Upper lobe of right lung (tissue), 1 donor: ENCODE results near the gene MTFR1L. TPM values are rescaled to one million over a fixed set of nuclear protein-coding genes. Genes with fewer than 3 reads are reported as not detected.

Source experiments
- ATAC-seq: fragments of 200-7000 bp; cut with Tn5 transposase; one replicate; pipeline ENCODE4 v1.9.1; 2020; ENCODE audit warnings: mild to moderate bottlenecking, moderate library complexity
- DNase-seq: peaks from one replicate; pipeline ENCODE4 v3.0.0-alpha.2; 2020
- H3K27ac ChIP-seq: fragments of 200-600 bp; one replicate; pipeline ENCODE4 v1.8.0; 2022
- H3K27me3 ChIP-seq: fragments of 200-600 bp; one replicate; pipeline ENCODE4 v1.8.0; 2022; ENCODE audit warnings: mild to moderate bottlenecking
- H3K36me3 ChIP-seq: fragments of 200-600 bp; one replicate; pipeline ENCODE4 v1.8.0; 2022
- H3K4me1 ChIP-seq: fragments of 200-600 bp; one replicate; pipeline ENCODE4 v1.8.0; 2022
- H3K4me3 ChIP-seq: fragments of 200-600 bp; one replicate; pipeline ENCODE4 v1.8.0; 2022; ENCODE audit warnings: mild to moderate bottlenecking
- H3K9me3 ChIP-seq: fragments of 200-600 bp; one replicate; pipeline ENCODE4 v1.8.0; 2022
- intact Hi-C: fragments of 100-400 bp; cut with DNase I; formaldehyde crosslinking; loops from one replicate; pipeline ENCODE4 v1.11.0; 2022
- total RNA-seq: library from RNA; stranded (reverse); fragmentation: NEBNext Ultra II Directional; extraction: Animal tissue kit (Norgen Biotek cat#: 25700); gene quantifications from one replicate; pipeline ENCODE4 v1.2.1, GENCODE V29; 2021
- TF ChIP-seq, protein P1 (sequence below): fragments of 200-600 bp; IDR thresholded peaks from one replicate; pipeline ENCODE4 v1.8.0; 2022; ENCODE audit warnings: antibody characterized with exemption
- donor health status: DM: no; HTN: yes; CAD: no; lungs with severe emphysema.

The MTFR1L gene
- total RNA-seq, 1 donor from 2014 or later, result 46.0 TPM

DNA sequence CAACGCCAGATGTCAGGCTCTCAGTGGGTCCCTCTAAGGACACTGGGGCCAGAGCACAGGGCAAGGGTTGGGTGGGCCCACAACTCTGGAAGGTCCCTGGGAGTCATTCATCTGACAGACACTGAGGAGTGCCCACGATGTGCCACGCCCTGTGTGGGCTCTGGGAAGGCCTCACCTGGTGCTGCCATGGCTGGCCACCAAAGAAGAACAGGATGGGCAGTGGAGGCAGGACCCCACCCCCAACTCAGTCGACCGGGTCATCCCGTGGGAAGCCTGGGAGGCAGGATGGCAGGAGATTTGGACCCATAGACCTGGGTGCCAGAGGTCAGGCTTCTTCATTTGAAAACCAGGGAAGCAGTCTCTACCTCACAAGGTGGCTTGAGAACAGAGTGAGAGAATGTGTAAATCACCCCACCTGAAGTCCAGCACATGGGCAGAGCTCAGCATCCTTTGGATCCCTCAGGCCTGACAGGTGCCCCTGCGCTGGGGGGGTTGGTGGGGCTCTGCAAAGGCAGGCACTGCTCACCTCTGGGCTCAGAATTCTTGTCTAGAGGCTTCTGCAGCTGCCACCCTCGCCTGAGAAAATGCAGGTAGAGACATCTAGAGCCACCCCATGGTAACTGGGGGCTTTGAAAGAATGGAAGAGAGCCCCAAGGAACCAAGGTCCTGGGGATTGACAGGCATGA is 20.9 kb upstream of the MTFR1L start:
- no peaks in the 10 kb centered on the region for H3K9me3 ChIP-seq
- H3K4me1 ChIP-seq, result peaks cover 47% of the 10 kb centered on the region
- no peaks in the 10 kb centered on the region for H3K36me3 ChIP-seq
- H3K4me3 ChIP-seq, result no peak overlapping the region
- no peaks in the 10 kb centered on the region for H3K27me3 ChIP-seq
- intact Hi-C loops, result loop anchor here (10.0 kb wide), 1 partner anchor 184 kb away; the partner anchor contains the start of gene MAN1C1
- no peak for ATAC-seq
- H3K27ac ChIP-seq, result peak overlapping the region; percentile 86
- TF ChIP-seq, protein P1, sequence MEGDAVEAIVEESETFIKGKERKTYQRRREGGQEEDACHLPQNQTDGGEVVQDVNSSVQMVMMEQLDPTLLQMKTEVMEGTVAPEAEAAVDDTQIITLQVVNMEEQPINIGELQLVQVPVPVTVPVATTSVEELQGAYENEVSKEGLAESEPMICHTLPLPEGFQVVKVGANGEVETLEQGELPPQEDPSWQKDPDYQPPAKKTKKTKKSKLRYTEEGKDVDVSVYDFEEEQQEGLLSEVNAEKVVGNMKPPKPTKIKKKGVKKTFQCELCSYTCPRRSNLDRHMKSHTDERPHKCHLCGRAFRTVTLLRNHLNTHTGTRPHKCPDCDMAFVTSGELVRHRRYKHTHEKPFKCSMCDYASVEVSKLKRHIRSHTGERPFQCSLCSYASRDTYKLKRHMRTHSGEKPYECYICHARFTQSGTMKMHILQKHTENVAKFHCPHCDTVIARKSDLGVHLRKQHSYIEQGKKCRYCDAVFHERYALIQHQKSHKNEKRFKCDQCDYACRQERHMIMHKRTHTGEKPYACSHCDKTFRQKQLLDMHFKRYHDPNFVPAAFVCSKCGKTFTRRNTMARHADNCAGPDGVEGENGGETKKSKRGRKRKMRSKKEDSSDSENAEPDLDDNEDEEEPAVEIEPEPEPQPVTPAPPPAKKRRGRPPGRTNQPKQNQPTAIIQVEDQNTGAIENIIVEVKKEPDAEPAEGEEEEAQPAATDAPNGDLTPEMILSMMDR, result no peak
- DNase-seq, result no peak

DNA sequence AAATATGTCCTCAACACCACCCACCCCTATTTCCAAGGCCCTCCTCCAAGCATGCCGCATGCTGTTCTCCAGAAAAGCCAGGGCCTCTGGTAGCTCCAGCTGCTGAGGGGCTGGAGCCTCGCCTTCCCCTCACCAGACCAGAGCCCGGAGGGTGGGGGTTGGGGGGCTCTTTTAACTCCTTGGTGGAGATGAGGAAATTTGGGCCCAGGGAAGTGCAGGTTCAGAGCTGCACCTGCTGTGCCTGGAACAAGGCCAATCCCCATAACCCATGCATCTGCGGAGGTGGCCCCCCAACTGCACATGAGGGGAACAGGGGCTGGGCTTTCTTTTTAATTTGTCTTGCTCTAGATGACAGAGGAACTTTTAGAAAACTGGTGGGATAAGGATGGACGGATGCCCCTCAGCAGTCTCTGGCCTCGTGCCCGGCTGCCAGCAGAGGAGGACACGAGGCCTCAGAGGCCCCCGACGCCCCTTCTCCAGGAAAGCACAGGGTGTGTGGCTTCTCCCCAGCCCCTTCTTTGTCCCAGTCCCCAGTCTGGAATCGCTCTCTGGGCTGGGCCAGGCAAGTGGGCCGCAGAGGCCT is 20.3 kb upstream of the MTFR1L start:
- DNase-seq (no peak), ATAC-seq (no peak)
- Histone ChIP-seq H3K9me3 (no peaks in the 10 kb centered on the region), H3K4me1 (peaks cover 50% of the 10 kb centered on the region), H3K27me3 (no peaks in the 10 kb centered on the region), H3K36me3 (no peaks in the 10 kb centered on the region), H3K4me3 (peak overlapping the region; percentile 53), H3K27ac (peak overlapping the region; percentile 86)
- TF ChIP-seq, protein P1, result no peak
- intact Hi-C loops, result loop anchor here (10.0 kb wide), 1 partner anchor 185 kb away; the partner anchor contains the start of gene MAN1C1

DNA sequence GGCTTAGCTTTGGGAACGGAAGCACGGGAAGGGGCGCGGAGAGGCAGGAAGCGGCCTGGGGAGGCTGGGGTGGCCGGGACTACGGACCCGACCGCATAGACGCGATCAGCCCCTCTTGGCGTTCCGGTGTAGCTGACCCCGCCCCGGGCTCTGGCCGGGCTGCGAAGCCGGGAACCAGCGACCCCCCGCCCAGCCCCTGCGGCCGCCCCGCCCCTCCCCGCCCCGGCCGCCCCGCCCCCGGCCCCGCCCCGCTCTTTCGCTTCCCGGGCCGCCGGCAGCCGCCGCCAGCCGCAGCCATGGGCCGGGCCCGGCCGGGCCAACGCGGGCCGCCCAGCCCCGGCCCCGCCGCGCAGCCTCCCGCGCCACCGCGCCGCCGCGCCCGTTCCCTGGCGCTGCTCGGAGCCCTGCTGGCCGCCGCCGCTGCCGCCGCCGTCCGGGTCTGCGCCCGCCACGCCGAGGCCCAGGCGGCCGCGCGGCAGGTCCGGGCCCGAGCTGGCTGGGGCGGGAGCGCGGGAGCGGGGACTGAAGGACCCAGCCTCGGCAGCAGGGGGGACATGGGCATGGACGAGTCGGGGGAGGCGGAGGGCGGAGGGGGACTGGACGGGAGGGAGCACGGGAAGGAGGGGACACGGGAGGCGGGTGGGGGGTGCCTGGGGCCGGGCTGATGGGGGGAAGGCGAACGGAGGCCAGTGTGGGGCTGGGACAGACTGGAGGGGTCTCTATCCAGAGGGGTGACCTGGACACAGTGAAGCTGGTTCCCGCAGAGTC is 19.6 kb upstream of the MTFR1L start, which contains the start of gene SELENON:
Gene SELENON (plus strand): TSS at position 259 of the 768 bp plus-strand sequence. CDS start 38 bp downstream, at position 297.
- intact Hi-C loops, result loop anchor here (10.0 kb wide), 1 partner anchor 185 kb away; the partner anchor contains the start of gene MAN1C1
- ATAC-seq, result peak; percentile 71
- H3K4me3 ChIP-seq, result peak within 1 kb of the TSS; percentile 59
- TF ChIP-seq, protein P1, result no peak
- H3K27ac ChIP-seq, result peak within 1 kb of the TSS; percentile 86
- no peaks in the 10 kb centered on the region for H3K9me3 ChIP-seq
- H3K27me3 ChIP-seq, result no peaks in the 10 kb centered on the region
- H3K36me3 ChIP-seq, result peaks cover 3% of the 10 kb centered on the region
- H3K4me1 ChIP-seq, result peaks cover 56% of the 10 kb centered on the region
- DNase-seq, result peak; percentile 89

DNA sequence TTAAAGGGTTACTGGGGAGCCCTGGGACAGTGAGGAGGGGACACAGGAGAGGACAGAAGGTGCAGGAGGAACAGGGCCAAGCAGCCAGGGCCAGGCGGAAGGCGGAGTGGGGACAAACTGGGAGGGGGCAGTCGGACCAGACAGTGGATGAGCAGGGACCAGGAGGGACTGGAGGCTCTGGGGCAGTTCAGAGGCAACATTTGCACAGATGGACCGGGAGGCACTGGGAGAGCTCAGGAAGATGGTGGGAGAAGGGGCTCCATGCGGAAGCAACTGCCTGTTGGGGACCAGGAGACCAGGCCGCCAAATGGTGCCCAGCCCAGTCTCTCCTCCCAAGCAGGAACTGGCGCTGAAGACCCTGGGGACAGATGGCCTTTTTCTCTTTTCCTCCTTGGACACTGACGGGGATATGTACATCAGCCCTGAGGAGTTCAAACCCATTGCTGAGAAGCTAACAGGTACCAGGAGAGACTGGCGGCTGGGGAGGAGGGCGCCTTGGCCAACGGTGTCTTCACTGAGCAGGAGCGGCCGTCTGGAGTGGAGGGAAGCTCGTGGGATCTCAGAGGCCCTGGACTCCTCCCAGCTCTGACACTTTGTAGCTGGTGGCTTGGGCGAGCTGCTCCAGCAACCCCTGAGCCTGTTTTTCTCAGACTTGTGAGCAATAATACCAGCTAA is 18.9 kb upstream of the MTFR1L start:
- H3K36me3 ChIP-seq, result peaks cover 9% of the 10 kb centered on the region
- H3K4me1 ChIP-seq, result peaks cover 62% of the 10 kb centered on the region
- H3K27me3 ChIP-seq, result no peaks in the 10 kb centered on the region
- TF ChIP-seq, protein P1, result no peak
- H3K27ac ChIP-seq, result peak overlapping the region; percentile 58
- H3K4me3 ChIP-seq, result peak overlapping the region; percentile 59
- no peaks in the 10 kb centered on the region for H3K9me3 ChIP-seq
- ATAC-seq (peak; percentile 1), DNase-seq (no peak)
- intact Hi-C loops, result no loop called here

DNA sequence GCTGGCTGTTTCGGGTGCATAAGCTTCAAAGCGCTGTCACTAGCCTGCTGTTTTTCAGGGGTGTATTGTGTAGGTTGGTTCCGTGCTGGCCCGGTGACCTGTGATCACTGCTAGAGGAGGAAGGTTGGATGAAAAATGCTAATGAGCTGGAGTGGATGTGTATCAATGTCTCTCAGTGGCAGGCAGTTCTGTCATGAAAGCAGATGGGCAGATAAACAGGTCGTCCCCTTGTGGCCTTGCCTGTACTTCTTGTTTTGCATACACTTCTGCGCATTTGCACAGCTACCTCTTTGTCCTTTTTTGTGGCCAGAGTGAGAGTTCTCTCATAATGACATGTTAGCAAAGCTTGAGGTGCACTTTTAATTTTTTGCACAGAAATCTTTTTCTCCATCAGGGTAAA is 16.8 kb upstream of the MTFR1L start:
- H3K4me1 ChIP-seq, result peaks cover 66% of the 10 kb centered on the region
- intact Hi-C loops, result no loop called here
- ATAC-seq (no peak), DNase-seq (no peak)
- H3K27ac ChIP-seq, result no peak overlapping the region
- TF ChIP-seq, protein P1, result no peak
- H3K9me3 ChIP-seq, result no peaks in the 10 kb centered on the region
- H3K4me3 ChIP-seq, result no peak overlapping the region
- H3K36me3 ChIP-seq, result peaks cover 29% of the 10 kb centered on the region
- H3K27me3 ChIP-seq, result no peaks in the 10 kb centered on the region
